Measurements from ENCODE around the gene ABLIM2. TPM values are rescaled to one million over a fixed set of nuclear protein-coding genes. Genes with fewer than 3 reads are reported as not detected.

The ABLIM2 gene
- polyA plus RNA-seq, 3 donors = 0.21 TPM; not detected in 2

- H3K9me3 ChIP-seq (replicated peaks in 1 of 2; ENCODE audit: control insufficient read depth in 1 of 2, insufficient read depth in 1 of 2, low read length in 2 of 2) = no peaks in the 10 kb centered on the region
- no peak overlapping the region for H3K27ac ChIP-seq (ENCODE audit: low read depth in 1 of 2, low read length in 2 of 2)
- Mint-ChIP-seq H3K27ac (no peak overlapping the region), H3K27me3 (ENCODE audit: low read depth in 3 of 3) (peaks cover 7 to 20% (median 16%) of the 10 kb centered on the region in 3 donors), H3K9me3 (peaks cover 0 to 3% (median 0%) of the 10 kb centered on the region in 7 donors), H3K4me1 (no peaks in the 10 kb centered on the region), H3K4me3 (no peak overlapping the region), H3K36me3 (no peaks in the 10 kb centered on the region)
- H3K36me3 ChIP-seq (replicated peaks in 1 of 2; ENCODE audit: control insufficient read depth in 1 of 2, insufficient read depth in 2 of 2, low read length in 2 of 2) = no peaks in the 10 kb centered on the region
- H3K9ac ChIP-seq (ENCODE audit: insufficient read depth, low read length, poor library complexity, severe bottlenecking) = no peak overlapping the region
- no peak overlapping the region for H2AFZ ChIP-seq (ENCODE audit: insufficient read depth, low read depth, low read length, poor library complexity, severe bottlenecking)
- H3K4me2 ChIP-seq (replicated peaks; ENCODE audit: extremely low read depth, low read length, poor library complexity, severe bottlenecking) = no peak overlapping the region
- no peaks in the 10 kb centered on the region for H4K20me1 ChIP-seq (ENCODE audit: insufficient read depth, low read length)
- H3K4me1 ChIP-seq (ENCODE audit: control insufficient read depth in 1 of 2, insufficient read depth in 2 of 2, low read length in 2 of 2) = no peaks in the 10 kb centered on the region
- no peak for DNase-seq
- intact Hi-C loops (cut with micrococcal nuclease) = no loop called here
- no CpG with 5 or more reads among the region's 1 CpG for WGBS (ENCODE audit: insufficient coverage)
- peaks cover 0 to 6% of the 10 kb centered on the region in 2 donors for H3K27me3 ChIP-seq (ENCODE audit: control insufficient read depth in 2 of 2, insufficient read depth in 2 of 2, low read length in 2 of 2)
- no peak overlapping the region for H3K4me3 ChIP-seq (replicated peaks in 1 of 3; ENCODE audit: low read depth in 2 of 3, low read length in 3 of 3)
- no peak for TF ChIP-seq CTCF (IDR thresholded peaks at IDR 0.05)
- no peaks in the 10 kb centered on the region for H3K79me2 ChIP-seq (ENCODE audit: insufficient read depth, low read length)
These were observed 170.2 kb downstream of the ABLIM2 start for GRCh38 chr4:7988437-7988836.

GRCh38 chr4:7987148-7987989 is 171.2 kb downstream of the ABLIM2 start:
- peak; percentile 6 to 45 (median 6) for DNase-seq
- H3K27me3 Mint-ChIP-seq (ENCODE audit: low read depth in 3 of 3) = peaks cover 7 to 20% (median 16%) of the 10 kb centered on the region in 3 donors
- no peaks in the 10 kb centered on the region for H3K4me1 Mint-ChIP-seq
- Histone ChIP-seq H3K4me3 (replicated peaks in 1 of 3; ENCODE audit: low read depth in 2 of 3, low read length in 3 of 3) (no peak overlapping the region), H3K9ac (ENCODE audit: insufficient read depth, low read length, poor library complexity, severe bottlenecking) (no peak overlapping the region), H3K4me1 (ENCODE audit: control insufficient read depth in 1 of 2, insufficient read depth in 2 of 2, low read length in 2 of 2) (no peaks in the 10 kb centered on the region), H3K27me3 (ENCODE audit: control insufficient read depth in 2 of 2, insufficient read depth in 2 of 2, low read length in 2 of 2) (peaks cover 0 to 6% of the 10 kb centered on the region in 2 donors), H3K4me2 (replicated peaks; ENCODE audit: extremely low read depth, low read length, poor library complexity, severe bottlenecking) (no peak overlapping the region), H4K20me1 (ENCODE audit: insufficient read depth, low read length) (no peaks in the 10 kb centered on the region), H3K9me3 (replicated peaks in 1 of 2; ENCODE audit: control insufficient read depth in 1 of 2, insufficient read depth in 1 of 2, low read length in 2 of 2) (no peaks in the 10 kb centered on the region), H2AFZ (ENCODE audit: insufficient read depth, low read depth, low read length, poor library complexity, severe bottlenecking) (no peak overlapping the region), H3K79me2 (ENCODE audit: insufficient read depth, low read length) (no peaks in the 10 kb centered on the region), H3K36me3 (replicated peaks in 1 of 2; ENCODE audit: control insufficient read depth in 1 of 2, insufficient read depth in 2 of 2, low read length in 2 of 2) (no peaks in the 10 kb centered on the region), H3K27ac (ENCODE audit: low read depth in 1 of 2, low read length in 2 of 2) (no peak overlapping the region)
- peaks cover 0 to 3% (median 0%) of the 10 kb centered on the region in 7 donors for H3K9me3 Mint-ChIP-seq
- intact Hi-C loops (cut with micrococcal nuclease) = loop anchor here in 1 of 2 donors (2.0 kb wide), 1 partner anchor 185 kb away; no protein-coding TSS in a partner anchor
- no peak overlapping the region for H3K4me3 Mint-ChIP-seq
- no peaks in the 10 kb centered on the region for H3K36me3 Mint-ChIP-seq
- WGBS (ENCODE audit: insufficient coverage) = 63% methylated on average over 5 of the region's 10 CpGs
- peak overlapping the region in 1 of 7 donors; percentile 34 for H3K27ac Mint-ChIP-seq
- peak; percentile 70 for TF ChIP-seq CTCF (IDR thresholded peaks at IDR 0.05)
